ENCODE measurements around the gene TRIM36. TPM values are rescaled to one million over a fixed set of nuclear protein-coding genes. Genes with fewer than 3 reads are reported as not detected.

Gene TRIM36
- total RNA-seq, 4 donors from 2014 or later = 0.81 to 9.7 (median 2.7) TPM

DNA sequence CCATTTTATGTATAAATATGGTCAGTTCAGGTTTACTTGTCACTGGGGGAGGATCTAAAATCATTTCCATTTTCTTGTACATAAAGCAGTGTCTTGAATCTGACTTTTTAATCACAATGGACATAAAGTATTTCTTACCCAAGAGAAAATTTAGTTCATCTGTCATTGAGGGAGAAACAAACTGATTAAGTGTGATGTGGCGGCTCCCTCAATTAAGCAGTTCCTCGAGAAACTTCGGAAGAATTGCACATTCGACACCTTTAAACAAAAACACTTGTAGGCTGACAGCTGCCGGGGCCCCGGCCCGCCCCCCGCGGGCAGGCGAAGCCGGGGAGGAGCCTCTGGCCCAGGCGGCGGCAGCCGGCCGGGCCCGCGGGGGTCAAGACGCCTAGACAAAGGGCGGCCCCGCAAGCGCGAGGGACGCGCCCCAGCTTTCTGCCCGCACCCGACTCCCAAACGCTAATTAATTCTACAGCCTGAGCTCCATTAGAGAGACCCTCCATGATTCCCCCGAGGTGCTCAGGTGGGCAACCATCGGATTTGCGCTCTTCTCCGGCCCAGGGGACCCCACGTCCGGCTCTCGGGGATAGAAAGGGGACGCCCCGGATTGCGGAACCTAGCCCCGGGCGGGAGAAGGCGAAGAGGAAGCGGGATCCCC is 750 bp downstream of the TRIM36 start:
- WGBS, 2 donors (ENCODE audit: low coverage in 1 of 2) = 4 to 7% methylated on average over 4 to 6 of the region's 41 CpGs
- Histone ChIP-seq H3K36me3 (no peaks in the 10 kb centered on the region), H3K27me3 (peaks cover 55% of the 10 kb centered on the region), H3K4me3 (peak overlapping the region; percentile 59 to 89), H3K4me1 (peaks cover 0 to 26% (median 5%) of the 10 kb centered on the region in 3 donors), H3K9me3 (no peaks in the 10 kb centered on the region), H3K27ac (peak overlapping the region in 3 of 4 donors; percentile 65 to 77 (median 72))
- no peak for TF ChIP-seq CTCF (IDR thresholded peaks at IDR 0.05)
- TF ChIP-seq POLR2A (IDR thresholded peaks at IDR 0.05) = no peak
- TF ChIP-seq POLR2AphosphoS5 (IDR thresholded peaks at IDR 0.05) = no peak
- TF ChIP-seq EP300 (IDR thresholded peaks at IDR 0.05) = no peak
- ATAC-seq = no peak

DNA sequence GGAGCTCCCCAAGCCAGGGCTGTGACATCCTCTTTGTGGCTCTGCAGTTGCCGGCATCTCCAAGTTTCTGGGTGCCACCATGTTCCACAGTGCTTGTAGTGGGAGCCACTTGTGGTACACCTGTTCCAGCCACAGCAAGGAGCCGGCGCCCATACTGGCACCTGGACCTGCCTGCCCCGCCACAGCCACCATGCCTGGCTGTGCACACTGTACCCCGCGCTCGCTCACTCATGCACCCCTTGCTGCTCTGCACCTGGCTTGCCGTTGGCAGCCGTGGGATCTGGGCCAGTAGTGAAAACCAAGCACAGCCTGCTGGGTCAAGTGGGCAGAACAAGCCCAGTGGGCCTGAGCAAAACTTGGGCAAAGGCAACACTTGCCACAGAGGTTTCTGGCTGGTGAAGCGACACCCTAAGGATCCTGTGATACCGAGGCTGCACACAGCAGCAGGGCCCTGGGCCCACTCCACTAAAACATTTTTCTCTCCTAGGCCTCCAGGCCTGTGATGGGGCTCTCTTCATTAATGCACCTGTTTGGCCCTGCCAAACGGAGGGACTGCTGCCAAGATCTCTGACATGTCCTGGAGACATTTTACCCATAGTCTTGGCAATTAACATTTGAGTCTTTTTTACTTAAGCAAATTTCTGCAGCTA is 2.8 kb downstream of the TRIM36 start:
- Histone ChIP-seq H3K27me3 (peaks cover 55% of the 10 kb centered on the region), H3K4me3 (no peak overlapping the region), H3K27ac (no peak overlapping the region), H3K4me1 (peaks cover 0 to 26% (median 5%) of the 10 kb centered on the region in 3 donors), H3K9me3 (no peaks in the 10 kb centered on the region), H3K36me3 (no peaks in the 10 kb centered on the region)
- no peak for ATAC-seq
- 88 to 94% methylated on average over 3 of the region's 12 CpGs for WGBS, 2 donors (ENCODE audit: low coverage in 1 of 2)
- TF ChIP-seq POLR2AphosphoS5 (IDR thresholded peaks at IDR 0.05) (no peak), POLR2A (IDR thresholded peaks at IDR 0.05) (no peak), EP300 (IDR thresholded peaks at IDR 0.05) (no peak), CTCF (IDR thresholded peaks at IDR 0.05) (no peak)

- Histone ChIP-seq H3K9me3 (no peaks in the 10 kb centered on the region), H3K36me3 (no peaks in the 10 kb centered on the region), H3K4me3 (no peak overlapping the region), H3K4me1 (peaks cover 0 to 21% (median 5%) of the 10 kb centered on the region in 3 donors), H3K27ac (no peak overlapping the region), H3K27me3 (peaks cover 49% of the 10 kb centered on the region)
- TF ChIP-seq POLR2A (IDR thresholded peaks at IDR 0.05) (no peak), EP300 (IDR thresholded peaks at IDR 0.05) (no peak), CTCF (IDR thresholded peaks at IDR 0.05) (no peak), POLR2AphosphoS5 (IDR thresholded peaks at IDR 0.05) (no peak)
- WGBS, 2 donors (ENCODE audit: low coverage in 1 of 2) = no CpG with 5 or more reads among the region's 5 CpGs
- ATAC-seq = no peak
Observed at GRCh38 chr5:115165790-115166189, 3.9 kb downstream of the TRIM36 start.

GRCh38 chr5:115160975-115161475 is 8.7 kb downstream of the TRIM36 start:
- no peak for TF ChIP-seq POLR2AphosphoS5 (IDR thresholded peaks at IDR 0.05)
- H3K27me3 ChIP-seq = peaks cover 14% of the 10 kb centered on the region
- WGBS, 2 donors (ENCODE audit: low coverage in 1 of 2) = 80 to 98% methylated on average over 3 of the region's 3 CpGs
- H3K4me3 ChIP-seq = no peak overlapping the region
- ATAC-seq = no peak
- H3K36me3 ChIP-seq = no peaks in the 10 kb centered on the region
- no peaks in the 10 kb centered on the region for H3K4me1 ChIP-seq
- H3K9me3 ChIP-seq = peaks cover 0 to 7% (median 0%) of the 10 kb centered on the region in 3 donors
- no peak overlapping the region for H3K27ac ChIP-seq

DNA sequence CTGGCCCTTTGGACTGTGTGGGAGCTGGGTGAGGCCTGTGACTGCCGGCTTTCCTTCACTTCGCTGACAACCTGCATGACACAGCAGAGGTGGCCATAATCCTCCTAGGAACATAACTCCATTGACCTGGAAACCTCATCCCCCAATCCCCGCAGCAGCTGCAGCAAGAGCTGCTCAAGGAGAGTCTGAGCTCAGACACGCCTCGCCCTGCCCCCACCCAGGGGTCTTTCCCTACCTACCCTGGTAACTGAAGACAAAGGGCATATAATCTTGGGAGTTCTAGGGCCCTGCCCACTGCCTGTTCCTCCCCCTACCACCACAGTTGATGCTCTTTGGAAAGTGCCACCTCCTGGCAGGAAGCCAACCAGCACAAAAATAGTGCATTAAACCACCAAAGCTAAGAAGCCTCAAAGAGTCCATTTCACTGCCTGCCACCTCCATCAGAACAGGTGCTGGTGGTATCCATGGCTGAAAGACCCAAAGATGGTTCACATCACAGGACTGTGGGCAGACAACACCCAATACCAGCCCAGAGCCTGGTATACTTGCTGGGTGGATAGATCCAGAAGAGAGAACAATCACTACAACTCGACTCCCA is 18.4 kb downstream of the TRIM36 start:
- Histone ChIP-seq H3K27me3 (no peaks in the 10 kb centered on the region), H3K36me3 (no peaks in the 10 kb centered on the region), H3K27ac (no peak overlapping the region), H3K9me3 (peaks cover 0 to 30% (median 0%) of the 10 kb centered on the region in 3 donors), H3K4me1 (no peaks in the 10 kb centered on the region), H3K4me3 (no peak overlapping the region)
- ATAC-seq = no peak
- 80% methylated on average over 1 of the region's 6 CpGs; no CpG with 5 or more reads in 1 of the 2 donors for WGBS, 2 donors (ENCODE audit: low coverage in 1 of 2)
- TF ChIP-seq CTCF (IDR thresholded peaks at IDR 0.05) = no peak
- no peak for TF ChIP-seq EP300 (IDR thresholded peaks at IDR 0.05)
- TF ChIP-seq POLR2AphosphoS5 (IDR thresholded peaks at IDR 0.05) = no peak
- TF ChIP-seq POLR2A (IDR thresholded peaks at IDR 0.05) = no peak
